CD4-positive, alpha-beta T cell treated with Interleukin-2 at 100 ng/mL for 4 hours (primary cell): Measurements from ENCODE around the gene INAFM2.
A peak's percentile ranks its signal among the peaks of the same experiment; 100 is the strongest.

Source experiments
- DNase-seq: peaks from one replicate; pipeline ENCODE4 v3.0.0-alpha.2; 2020; ENCODE audit warnings: low spot score

Gene INAFM2

GRCh38 chr15:40323239-40323952 is at the start of gene INAFM2:
Gene INAFM2 (plus strand): TSS chr15:40323692. CDS start chr15:40324056, 364 bp downstream.
- DNase-seq: peak; percentile 92

- DNase-seq: peak; percentile 90
Measured at GRCh38 chr15:40274350-40275274, 48.9 kb upstream of the INAFM2 start.

GRCh38 chr15:40275523-40275922 is 48.0 kb upstream of the INAFM2 start:
- no peak for DNase-seq

- DNase-seq: no peak
Measured at GRCh38 chr15:40275954-40276353, 47.5 kb upstream of the INAFM2 start.

GRCh38 chr15:40276927-40277326 is 46.6 kb upstream of the INAFM2 start:
- DNase-seq: no peak

GRCh38 chr15:40277471-40277870 is 46.0 kb upstream of the INAFM2 start:
- no peak for DNase-seq

- no peak for DNase-seq
Measured at GRCh38 chr15:40278026-40278425, 45.5 kb upstream of the INAFM2 start.

- DNase-seq: peak; percentile 63
Measured at GRCh38 chr15:40279437-40280141, 43.9 kb upstream of the INAFM2 start.

GRCh38 chr15:40280260-40281056 is 43.0 kb upstream of the INAFM2 start:
- no peak for DNase-seq

- no peak for DNase-seq
Measured at GRCh38 chr15:40281057-40281800, 42.3 kb upstream of the INAFM2 start.

GRCh38 chr15:40281801-40282146 is 41.7 kb upstream of the INAFM2 start:
- DNase-seq: no peak

- peak; percentile 48 for DNase-seq
Measured at GRCh38 chr15:40282147-40282868, 41.2 kb upstream of the INAFM2 start.

GRCh38 chr15:40282869-40283614 is 40.5 kb upstream of the INAFM2 start, which contains the start of gene ANKRD63:
Gene ANKRD63 (minus strand): TSS chr15:40283064. CDS start chr15:40282586, 478 bp downstream.
- peak; percentile 11 for DNase-seq

- no peak for DNase-seq
Measured at GRCh38 chr15:40283615-40284300, 39.7 kb upstream of the INAFM2 start.

GRCh38 chr15:40285151-40285550 is 38.3 kb upstream of the INAFM2 start:
- no peak for DNase-seq

- no peak for DNase-seq
Measured at GRCh38 chr15:40285554-40286011, 37.9 kb upstream of the INAFM2 start.

- no peak for DNase-seq
Measured at GRCh38 chr15:40286061-40286532, 37.4 kb upstream of the INAFM2 start.

GRCh38 chr15:40286794-40287193 is 36.7 kb upstream of the INAFM2 start:
- no peak for DNase-seq

GRCh38 chr15:40287505-40287904 is 36.0 kb upstream of the INAFM2 start:
- no peak for DNase-seq
